ENCODE data around the gene GUCA2A.

Gene GUCA2A

GRCh38 chr1:42152907-42153600 lies 11.5 kb downstream of the GUCA2A start, which contains the start of gene GUCA2B:
Gene GUCA2B (plus strand): TSS chr1:42153410. CDS start chr1:42153451, 41 bp downstream.
- no peak for DNase-seq

- no peak for DNase-seq
Measured at GRCh38 chr1:42152119-42152518, 12.4 kb downstream of the GUCA2A start.

GRCh38 chr1:42150651-42151050 lies 13.9 kb downstream of the GUCA2A start:
- no peak for DNase-seq

GRCh38 chr1:42148166-42148565 lies 16.4 kb downstream of the GUCA2A start:
- DNase-seq: no peak

GRCh38 chr1:42146626-42147320 lies 17.8 kb downstream of the GUCA2A start:
- DNase-seq: peak; percentile 54

GRCh38 chr1:42145764-42146625 lies 18.6 kb downstream of the GUCA2A start:
- no peak for DNase-seq

- no peak for DNase-seq
Measured at GRCh38 chr1:42145389-42145716, 19.2 kb downstream of the GUCA2A start.

- no peak for DNase-seq
Measured at GRCh38 chr1:42144711-42145388, 19.7 kb downstream of the GUCA2A start.

- no peak for DNase-seq
Measured at GRCh38 chr1:42143896-42144710, 20.4 kb downstream of the GUCA2A start.

GRCh38 chr1:42142894-42143675 lies 21.5 kb downstream of the GUCA2A start:
- no peak for DNase-seq

GRCh38 chr1:42141978-42142377 lies 22.6 kb downstream of the GUCA2A start:
- DNase-seq: no peak

- no peak for DNase-seq
Measured at GRCh38 chr1:42140191-42140590, 24.4 kb downstream of the GUCA2A start.

GRCh38 chr1:42139444-42139843 lies 25.1 kb downstream of the GUCA2A start:
- DNase-seq: no peak

- no peak for DNase-seq
Measured at GRCh38 chr1:42138586-42138985, 26.0 kb downstream of the GUCA2A start.

- DNase-seq: no peak
Measured at GRCh38 chr1:42137766-42138165, 26.8 kb downstream of the GUCA2A start.

- no peak for DNase-seq
Measured at GRCh38 chr1:42136466-42136865, 28.1 kb downstream of the GUCA2A start.

- no peak for DNase-seq
Measured at GRCh38 chr1:42135426-42135825, 29.1 kb downstream of the GUCA2A start.

- DNase-seq: no peak
Measured at GRCh38 chr1:42133809-42134526, 30.6 kb downstream of the GUCA2A start.

GRCh38 chr1:42133390-42133789 lies 31.2 kb downstream of the GUCA2A start:
- no peak for DNase-seq

GRCh38 chr1:42130061-42130660 lies 34.4 kb downstream of the GUCA2A start:
- no peak for DNase-seq
